ENCODE results near the gene EFCAB8.
"Not testable (repeated sequence)": the region's sequence is repeated elsewhere in the genome, so short reads cannot be mapped to it uniquely, and the experiment has no call there.

Gene EFCAB8

GRCh38 chr20:32842688-32843524 lies 15.8 kb upstream of the EFCAB8 start:
- DNase-seq: no peak

- DNase-seq: no peak
Observed at GRCh38 chr20:32845786-32846185, 12.9 kb upstream of the EFCAB8 start.

DNA sequence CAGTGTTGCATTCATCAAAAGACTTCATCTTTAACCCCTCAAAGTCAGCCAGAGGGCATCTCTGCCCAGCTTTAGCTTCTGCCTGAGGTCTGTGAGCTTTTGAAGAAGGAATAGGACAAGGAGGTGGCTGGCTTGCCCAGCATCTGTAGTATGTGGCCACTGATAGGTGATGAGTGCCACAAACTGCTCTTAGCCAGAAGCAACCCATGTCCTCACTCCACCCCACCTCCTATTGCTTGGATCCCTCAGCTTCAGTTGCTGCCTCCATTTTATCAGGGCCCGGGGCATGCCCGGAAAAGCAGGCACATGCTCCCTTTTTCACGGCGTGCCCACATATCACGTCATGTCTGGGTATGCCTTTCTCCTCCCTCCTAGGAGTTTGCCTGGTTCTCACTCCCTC lies 11.9 kb upstream of the EFCAB8 start:
- no peak for DNase-seq

DNA sequence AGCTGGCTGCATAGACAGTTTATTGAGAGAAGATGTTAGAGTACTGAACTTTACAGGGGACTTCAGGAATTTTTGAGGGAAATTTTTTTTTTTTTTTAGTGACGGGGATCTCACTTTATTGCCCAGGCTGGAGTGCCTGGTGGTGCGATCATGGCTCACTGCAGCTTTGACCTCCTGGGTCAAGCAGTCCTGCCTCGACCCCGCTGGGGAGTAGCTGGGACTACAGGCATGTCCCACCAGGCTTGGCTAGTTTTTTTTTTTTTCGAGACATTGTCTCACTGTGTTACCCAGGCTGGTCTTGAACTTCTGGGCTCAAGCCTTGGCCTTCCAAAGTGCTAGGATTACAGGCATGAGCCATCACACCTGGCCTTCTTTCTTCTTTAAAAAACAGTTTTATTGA lies 10.8 kb upstream of the EFCAB8 start:
- DNase-seq: no peak

DNA sequence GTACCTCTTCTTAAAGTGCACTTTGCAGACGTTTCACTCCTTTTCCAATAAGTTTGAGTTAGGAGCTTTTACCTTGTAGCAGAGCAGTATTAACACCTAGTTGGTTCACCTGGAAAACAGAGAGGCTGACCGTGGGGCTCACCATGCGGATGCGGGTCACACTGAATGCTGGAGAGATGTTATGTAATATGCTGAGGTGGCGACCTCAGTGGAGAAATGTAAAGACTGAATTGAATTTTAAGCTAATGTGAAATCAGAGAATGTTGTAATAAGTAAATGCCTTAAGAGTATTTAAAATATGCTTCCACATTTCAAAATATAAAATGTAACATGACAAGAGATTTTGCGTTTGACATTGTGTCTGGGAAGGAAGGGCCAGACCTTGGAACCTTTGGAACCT lies 9.9 kb upstream of the EFCAB8 start:
- DNase-seq: no peak

DNA sequence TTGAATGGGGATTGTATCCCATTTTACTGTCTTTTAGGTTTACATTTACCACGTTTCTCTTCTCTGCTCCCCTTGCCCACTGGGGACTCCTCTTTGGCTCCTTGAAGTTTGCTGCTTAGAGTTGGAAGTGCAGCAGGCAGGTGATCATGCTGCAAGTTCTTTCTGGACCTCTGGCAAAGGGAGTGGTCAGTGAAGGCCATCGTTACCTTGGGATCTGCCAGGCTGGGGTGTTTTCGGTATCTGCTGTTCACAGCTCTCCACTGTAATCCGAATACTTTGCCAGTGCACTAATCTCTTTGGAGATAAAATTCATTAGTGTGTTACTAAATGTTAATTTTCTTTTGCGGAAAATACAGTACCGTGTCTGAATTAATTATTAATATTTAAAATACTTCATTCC lies 9.1 kb upstream of the EFCAB8 start:
- DNase-seq: no peak

- DNase-seq: no peak
Observed at GRCh38 chr20:32855387-32855786, 3.3 kb upstream of the EFCAB8 start.

DNA sequence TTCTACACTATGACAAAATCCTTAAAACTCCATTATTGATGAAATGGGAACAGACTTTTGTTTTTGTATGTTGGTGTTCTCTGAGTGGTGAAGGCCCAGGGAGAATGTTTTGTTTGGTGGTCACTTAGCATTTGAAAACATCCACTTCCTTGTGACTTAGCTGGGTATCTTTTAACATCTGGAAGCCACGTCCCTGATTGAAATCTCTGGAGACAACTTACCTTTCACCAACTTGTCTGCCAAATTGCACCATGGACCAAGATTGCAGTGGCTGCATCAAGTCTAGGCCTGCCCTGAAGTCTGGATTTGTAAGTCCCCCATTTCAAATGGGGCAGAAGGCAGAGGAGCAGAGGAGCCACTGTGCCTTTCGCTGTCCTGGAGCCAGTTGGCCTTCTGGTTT lies 534 bp upstream of the EFCAB8 start:
- DNase-seq: no peak

GRCh38 chr20:32861446-32861845 lies 2.7 kb downstream of the EFCAB8 start:
- no peak for DNase-seq

GRCh38 chr20:32869562-32869961 lies 10.8 kb downstream of the EFCAB8 start:
- no peak for DNase-seq

GRCh38 chr20:32870526-32870925 lies 11.8 kb downstream of the EFCAB8 start:
- DNase-seq: not testable (repeated sequence)

- no peak for DNase-seq
Observed at GRCh38 chr20:32870985-32871384, 12.3 kb downstream of the EFCAB8 start.

DNA sequence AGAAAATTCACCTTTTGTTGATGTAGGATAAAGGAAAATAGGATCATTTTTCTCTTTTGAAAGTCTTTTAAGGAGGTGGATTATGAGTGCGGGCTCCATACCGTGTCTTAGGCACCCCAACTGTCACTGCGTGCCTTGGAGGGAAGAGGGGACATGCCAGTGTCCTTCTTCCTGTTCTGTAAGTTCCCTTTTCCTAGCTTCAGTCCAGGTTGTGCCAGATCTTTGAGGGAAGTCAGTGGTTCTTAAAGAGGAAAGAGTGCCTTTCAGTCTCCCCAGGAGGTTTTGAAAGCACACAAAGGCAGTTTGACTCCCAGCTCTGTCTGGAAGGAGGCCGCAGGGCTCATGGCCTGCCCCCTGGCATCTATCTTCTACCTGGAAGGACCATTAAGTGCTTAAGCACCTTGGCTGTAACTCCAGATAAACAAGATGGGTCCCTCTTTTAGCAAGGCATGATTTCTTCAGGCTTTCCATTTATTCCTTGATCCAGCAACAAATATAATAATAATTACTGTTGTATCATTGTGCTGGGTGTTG lies 13.0 kb downstream of the EFCAB8 start:
- DNase-seq: no peak

- DNase-seq: no peak
Observed at GRCh38 chr20:32872266-32872665, 13.5 kb downstream of the EFCAB8 start.

- DNase-seq: no peak
Observed at GRCh38 chr20:32875673-32876072, 16.9 kb downstream of the EFCAB8 start.

DNA sequence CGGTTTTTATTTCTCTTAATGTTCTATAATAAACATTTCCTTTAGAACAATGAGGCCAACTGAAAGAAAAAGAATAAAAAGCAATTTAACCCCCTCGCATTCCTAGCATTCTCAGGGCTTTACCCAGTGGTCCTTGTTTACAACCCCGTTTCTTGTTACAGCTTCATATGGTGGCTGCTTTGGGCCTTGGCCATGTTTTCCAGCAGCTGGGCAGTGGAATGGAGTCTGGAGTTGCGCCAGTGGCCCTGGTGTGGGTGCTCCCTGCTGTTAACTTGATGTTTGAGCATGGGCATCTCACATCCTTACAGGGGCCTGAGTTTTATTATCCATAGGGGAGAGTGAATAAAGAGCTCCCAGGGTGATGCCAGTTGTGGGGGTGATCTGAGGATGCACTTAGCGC lies 18.8 kb downstream of the EFCAB8 start:
- no peak for DNase-seq

GRCh38 chr20:32878820-32879219 lies 20.1 kb downstream of the EFCAB8 start:
- DNase-seq: no peak

- DNase-seq: no peak
Observed at GRCh38 chr20:32879538-32879937, 20.8 kb downstream of the EFCAB8 start.

DNA sequence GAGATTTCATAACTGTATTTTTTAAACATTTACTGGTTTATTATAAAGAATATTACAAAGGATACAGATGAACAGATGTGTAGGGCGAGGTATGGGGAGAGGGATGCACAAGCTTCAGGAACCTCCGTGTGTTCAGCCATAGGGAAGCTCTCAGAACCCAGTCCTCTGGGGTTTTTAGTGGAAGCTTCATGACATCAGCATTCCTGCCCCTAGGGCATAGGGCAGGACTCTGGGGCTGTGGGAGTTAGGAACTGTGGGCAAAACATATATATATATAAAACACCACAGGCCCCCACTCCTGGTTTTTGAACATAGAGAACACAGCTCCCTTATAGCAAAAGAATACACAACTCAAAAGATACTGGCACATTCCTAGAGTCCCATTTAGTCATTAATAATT lies 21.9 kb downstream of the EFCAB8 start:
- DNase-seq: no peak

GRCh38 chr20:32883081-32883480 lies 24.4 kb downstream of the EFCAB8 start:
- no peak for DNase-seq

DNA sequence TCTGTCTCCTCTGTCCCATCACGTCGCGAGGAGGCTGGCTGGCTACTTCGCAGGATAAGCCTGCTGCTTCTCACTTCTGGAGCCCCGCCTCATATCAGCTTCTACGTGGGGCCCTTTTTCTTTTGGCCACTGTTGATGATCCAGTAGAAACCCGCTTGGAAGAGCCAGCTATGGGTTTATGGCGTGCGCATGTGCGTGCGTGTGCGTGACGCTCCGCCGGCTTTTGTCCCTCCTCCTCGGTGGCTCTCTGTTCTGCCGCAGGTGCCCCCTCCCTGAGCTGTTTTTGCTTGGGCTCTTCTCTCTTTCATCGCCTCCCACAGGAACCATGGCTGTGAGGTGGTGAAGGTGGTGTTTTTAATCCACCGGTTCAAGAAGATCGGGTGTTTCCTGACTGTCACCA lies 26.5 kb downstream of the EFCAB8 start:
- DNase-seq: no peak

GRCh38 chr20:32885952-32886351 lies 27.2 kb downstream of the EFCAB8 start:
- DNase-seq: no peak

DNA sequence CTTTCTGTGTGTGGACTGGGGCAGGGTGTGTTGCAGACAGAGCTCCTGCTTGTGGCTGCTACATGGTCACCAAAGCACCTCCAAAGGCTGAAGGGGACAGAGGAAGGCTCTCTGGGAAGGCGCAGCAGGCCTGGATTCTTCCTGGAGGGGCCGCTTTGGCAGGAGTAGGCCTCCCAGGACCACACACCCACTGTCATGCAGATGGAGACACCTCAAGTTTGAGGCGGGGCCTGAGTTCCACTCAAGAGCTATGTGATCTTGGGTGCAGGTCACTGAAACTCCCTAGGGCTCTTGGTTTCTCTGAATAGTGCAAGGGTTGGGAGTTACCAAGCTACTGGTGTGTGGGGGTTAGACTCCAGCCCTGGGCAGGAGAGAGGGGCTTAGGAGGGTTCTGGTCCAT lies 27.9 kb downstream of the EFCAB8 start:
- no peak for DNase-seq

DNA sequence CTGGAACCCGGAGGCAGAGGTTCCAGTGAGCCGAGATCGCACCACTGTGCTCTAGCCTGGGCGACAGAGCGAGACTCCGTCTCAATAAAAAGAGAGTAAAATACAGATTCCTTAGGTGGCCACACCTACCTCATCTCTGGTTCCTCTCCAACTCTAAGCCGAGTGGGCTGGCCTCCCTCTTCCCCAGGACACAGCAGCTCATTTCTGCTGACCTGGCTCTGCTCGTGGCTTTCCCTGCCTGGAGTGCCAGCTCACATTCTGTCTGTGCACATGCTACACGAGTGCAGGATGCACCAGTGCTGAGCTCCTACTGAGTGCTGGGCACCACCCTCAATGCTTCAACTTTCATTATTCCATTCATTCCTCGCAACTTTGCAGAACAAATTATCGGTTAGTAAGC lies 28.8 kb downstream of the EFCAB8 start:
- DNase-seq: no peak

DNA sequence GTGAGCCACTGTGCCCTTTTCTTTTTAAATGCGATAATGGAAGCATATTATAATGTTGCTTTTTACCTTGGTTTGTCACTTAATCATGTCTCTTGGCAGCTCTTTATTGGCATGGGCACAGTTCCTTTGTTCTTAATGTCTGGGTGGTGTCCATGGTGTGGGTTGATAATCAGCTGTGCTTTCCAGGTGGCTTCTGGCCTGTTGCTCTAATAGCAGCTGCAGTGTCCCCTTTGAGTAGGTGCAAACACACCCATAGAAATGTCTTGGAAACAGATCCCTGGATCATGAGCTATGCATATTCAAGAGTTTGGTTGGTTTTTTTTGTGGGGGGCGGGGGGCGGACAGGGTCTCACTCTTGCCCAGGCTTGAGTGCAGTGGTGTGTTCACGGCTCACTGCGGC lies 29.9 kb downstream of the EFCAB8 start:
- DNase-seq: no peak
